ENCODE measurements around the gene HVCN1. TPM values are rescaled to one million over a fixed set of nuclear protein-coding genes. Genes with fewer than 3 reads are reported as not detected.

The HVCN1 gene
- total RNA-seq, 4 donors from 2014 or later: 9.6 to 16.5 (median 13.7) TPM

GRCh38 chr12:110613071-110613770 lies 75.7 kb downstream of the HVCN1 start:
- TF ChIP-seq CTCF (IDR thresholded peaks at IDR 0.05; ENCODE audit: low read depth): no peak

GRCh38 chr12:110606253-110606611 lies 82.7 kb downstream of the HVCN1 start:
- TF ChIP-seq CTCF (IDR thresholded peaks at IDR 0.05; ENCODE audit: low read depth): no peak

GRCh38 chr12:110600254-110600653 lies 88.7 kb downstream of the HVCN1 start:
- no peak for TF ChIP-seq CTCF (IDR thresholded peaks at IDR 0.05; ENCODE audit: low read depth)

- TF ChIP-seq CTCF (IDR thresholded peaks at IDR 0.05; ENCODE audit: low read depth): no peak
Measured at GRCh38 chr12:110599334-110599733, 89.6 kb downstream of the HVCN1 start.

Small RNAs within 50 kb of the gene (small RNA-seq; reads per million reads assigned to genes)
- gene RN7SL387P: not detected

Other genes starting within 250 kb of the HVCN1 start
- 100 to 1,000 TPM; 304 to 501 (median 382) TPM for gene ARPC3, start 238.8 kb downstream of the HVCN1 start, total RNA-seq
- gene GPN3, start 220.9 kb downstream of the HVCN1 start, total RNA-seq: 10 to 100 TPM; 19.0 to 44.5 (median 25.7) TPM
- 1 to 10 TPM; 3.8 to 6.5 (median 5.2) TPM for gene FAM216A, start 220.3 kb downstream of the HVCN1 start, total RNA-seq
- 100 to 1,000 TPM; 104 to 165 (median 163) TPM for gene VPS29, start 187.0 kb downstream of the HVCN1 start, total RNA-seq
- gene RAD9B, start 186.8 kb downstream of the HVCN1 start, total RNA-seq: 1 to 10 TPM in 1 of 4 donors, under 1 TPM in 2, not detected in 1; 0.22 to 1.9 (median 0.82) TPM
- gene PPTC7, start 105.8 kb downstream of the HVCN1 start, total RNA-seq: 10 to 100 TPM; 24.9 to 31.3 (median 30.3) TPM
- gene TCTN1, start 75.0 kb downstream of the HVCN1 start, total RNA-seq: 10 to 100 TPM; 30.2 to 35.7 (median 31.4) TPM
- 100 to 1,000 TPM; 103 to 173 (median 118) TPM for gene PPP1CC, start 53.8 kb upstream of the HVCN1 start, total RNA-seq
- gene CCDC63, start 157.9 kb upstream of the HVCN1 start, total RNA-seq: not detected
- not detected for gene MYL2, start 231.5 kb upstream of the HVCN1 start, total RNA-seq

Data from subcutaneous adipose tissue (tissue), 4 donors.